ENCODE data around the gene ZNF689. TPM values are rescaled to one million over a fixed set of nuclear protein-coding genes. Genes with fewer than 3 reads are reported as not detected.

Gene ZNF689
- total and polyA plus RNA-seq, 2 of the 13 experiments (the other 11 are each of a cell fraction or from before 2014, with no cell fraction given): 9.7 to 19.5 TPM

DNA sequence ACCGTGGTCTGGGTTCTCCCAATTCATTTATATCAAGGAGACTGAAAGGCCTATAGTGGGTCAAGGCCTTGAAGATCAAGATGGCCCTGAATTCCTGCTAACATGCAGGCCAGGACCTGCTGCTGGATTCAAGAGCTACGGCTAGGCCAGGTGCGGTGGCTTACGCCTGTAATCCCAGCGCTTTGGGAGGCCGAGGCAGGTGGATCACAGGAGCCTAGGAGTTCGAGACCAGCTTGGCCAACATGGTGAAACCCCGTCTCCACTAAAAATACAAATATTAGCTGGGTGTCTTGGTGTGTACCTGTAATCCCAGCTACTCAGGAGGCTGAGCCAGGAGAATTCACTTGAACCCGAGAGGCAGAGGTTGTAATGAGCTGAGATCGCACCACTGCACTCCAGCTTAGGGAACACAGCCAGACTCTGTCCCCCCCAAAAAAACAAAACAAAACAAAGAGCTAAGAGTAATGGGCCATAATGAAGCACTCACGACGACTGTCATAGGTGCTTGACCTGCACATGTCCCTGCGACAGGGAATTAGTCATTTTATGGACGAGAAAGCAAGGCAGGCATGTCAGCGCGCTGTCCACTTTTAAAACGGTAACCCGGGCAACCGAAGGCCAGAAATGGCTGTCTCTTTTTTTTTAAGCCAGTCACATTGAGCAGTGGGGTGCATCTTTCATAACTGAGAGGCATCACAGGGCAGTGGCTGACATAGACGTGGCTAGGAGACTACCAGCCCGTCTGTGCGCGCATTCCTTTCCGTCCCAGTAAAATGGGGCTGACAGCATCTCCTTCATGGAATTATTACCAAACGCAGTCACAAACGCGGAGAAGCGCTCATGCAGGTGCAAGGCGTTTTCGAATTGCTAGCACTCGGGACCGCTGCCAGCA, 47.0 kb upstream of the ZNF689 start (continued):
- TF ChIP-seq ARID4A (CRISPR knock-in tag; IDR thresholded peaks at IDR 0.05; ENCODE audit: borderline replicate concordance) (no peak; the same call in 1 of the 2 replicates), ZMYM4 (CRISPR knock-in tag; IDR thresholded peaks at IDR 0.05) (no peak), RFXAP (CRISPR knock-in tag; IDR thresholded peaks at IDR 0.05; ENCODE audit: borderline replicate concordance) (no peak), ZNF660 (CRISPR knock-in tag; IDR thresholded peaks at IDR 0.05; ENCODE audit: borderline replicate concordance, low read depth) (no peak), SIX4 (CRISPR knock-in tag; IDR thresholded peaks at IDR 0.05) (no peak), ZNF576 (CRISPR knock-in tag; IDR thresholded peaks at IDR 0.05) (no peak), SAFB2 (CRISPR knock-in tag; IDR thresholded peaks at IDR 0.05; ENCODE audit: borderline replicate concordance, low read depth) (no peak), KAT8 (CRISPR knock-in tag; IDR thresholded peaks at IDR 0.05) (no peak), ARNT2 (CRISPR knock-in tag; IDR thresholded peaks at IDR 0.05; ENCODE audit: low read depth) (no peak), ZFP36L1 (CRISPR knock-in tag; IDR thresholded peaks at IDR 0.05) (no peak), SPEN (CRISPR knock-in tag; IDR thresholded peaks at IDR 0.05; ENCODE audit: low read depth) (no peak), SIN3A (IDR thresholded peaks at IDR 0.05; ENCODE audit: borderline replicate concordance, low read depth, low read length) (no peak), ZNF12 (CRISPR knock-in tag; IDR thresholded peaks at IDR 0.05) (no peak), MED8 (CRISPR knock-in tag; IDR thresholded peaks at IDR 0.05; ENCODE audit: insufficient replicate concordance) (no peak), EZH2 (conservative IDR thresholded peaks at IDR 0.05; ENCODE audit: low read depth, low read length) (no peak), NCOA2 (CRISPR knock-in tag; IDR thresholded peaks at IDR 0.05) (no peak), WIZ (CRISPR knock-in tag; IDR thresholded peaks at IDR 0.05) (0 out of 2 replicates have a peak, but pooled peaks have one; percentile 14), SALL2 (CRISPR knock-in tag; IDR thresholded peaks at IDR 0.05) (no peak), BRCA1 (CRISPR knock-in tag; IDR thresholded peaks at IDR 0.05) (no peak; the same call in 1 of the 2 replicates), IKZF1 (IDR thresholded peaks at IDR 0.05) (no peak)
- TF ChIP-seq, protein P1, sequence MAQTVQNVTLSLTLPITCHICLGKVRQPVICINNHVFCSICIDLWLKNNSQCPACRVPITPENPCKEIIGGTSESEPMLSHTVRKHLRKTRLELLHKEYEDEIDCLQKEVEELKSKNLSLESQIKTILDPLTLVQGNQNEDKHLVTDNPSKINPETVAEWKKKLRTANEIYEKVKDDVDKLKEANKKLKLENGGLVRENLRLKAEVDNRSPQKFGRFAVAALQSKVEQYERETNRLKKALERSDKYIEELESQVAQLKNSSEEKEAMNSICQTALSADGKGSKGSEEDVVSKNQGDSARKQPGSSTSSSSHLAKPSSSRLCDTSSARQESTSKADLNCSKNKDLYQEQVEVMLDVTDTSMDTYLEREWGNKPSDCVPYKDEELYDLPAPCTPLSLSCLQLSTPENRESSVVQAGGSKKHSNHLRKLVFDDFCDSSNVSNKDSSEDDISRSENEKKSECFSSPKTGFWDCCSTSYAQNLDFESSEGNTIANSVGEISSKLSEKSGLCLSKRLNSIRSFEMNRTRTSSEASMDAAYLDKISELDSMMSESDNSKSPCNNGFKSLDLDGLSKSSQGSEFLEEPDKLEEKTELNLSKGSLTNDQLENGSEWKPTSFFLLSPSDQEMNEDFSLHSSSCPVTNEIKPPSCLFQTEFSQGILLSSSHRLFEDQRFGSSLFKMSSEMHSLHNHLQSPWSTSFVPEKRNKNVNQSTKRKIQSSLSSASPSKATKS (CRISPR knock-in tag; IDR thresholded peaks at IDR 0.05): no peak
- TF ChIP-seq, protein P2, sequence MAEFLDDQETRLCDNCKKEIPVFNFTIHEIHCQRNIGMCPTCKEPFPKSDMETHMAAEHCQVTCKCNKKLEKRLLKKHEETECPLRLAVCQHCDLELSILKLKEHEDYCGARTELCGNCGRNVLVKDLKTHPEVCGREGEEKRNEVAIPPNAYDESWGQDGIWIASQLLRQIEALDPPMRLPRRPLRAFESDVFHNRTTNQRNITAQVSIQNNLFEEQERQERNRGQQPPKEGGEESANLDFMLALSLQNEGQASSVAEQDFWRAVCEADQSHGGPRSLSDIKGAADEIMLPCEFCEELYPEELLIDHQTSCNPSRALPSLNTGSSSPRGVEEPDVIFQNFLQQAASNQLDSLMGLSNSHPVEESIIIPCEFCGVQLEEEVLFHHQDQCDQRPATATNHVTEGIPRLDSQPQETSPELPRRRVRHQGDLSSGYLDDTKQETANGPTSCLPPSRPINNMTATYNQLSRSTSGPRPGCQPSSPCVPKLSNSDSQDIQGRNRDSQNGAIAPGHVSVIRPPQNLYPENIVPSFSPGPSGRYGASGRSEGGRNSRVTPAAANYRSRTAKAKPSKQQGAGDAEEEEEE (CRISPR knock-in tag; IDR thresholded peaks at IDR 0.05; ENCODE audit: borderline replicate concordance): no peak

Data from HepG2 (cell line).